Peyer's patch (tissue), 4 donors: ENCODE measurements around the gene RIPPLY1.

Source experiments
- POLR2A ChIP-seq, 2 donors: fragments of 450-650 bp; IDR thresholded peaks; one replicate each; pipeline ENCODE4 v1.5.1; 2017; ENCODE audit warnings: antibody characterized with exemption in 2 of 2, mild to moderate bottlenecking in 2 of 2, moderate library complexity in 2 of 2
- TF ChIP-seq, protein P1 (sequence below), 6 experiments: fragments of 450-650 bp in 4 of 6; fragments of 200-600 bp in 2 of 6; sonication (generic) in 1 of 6; IDR thresholded peaks; one replicate each; pipeline ENCODE4 v1.5.1; 2017 to 2019; ENCODE audit warnings: antibody characterized with exemption in 6 of 6, mild to moderate bottlenecking in 3 of 6, moderate library complexity in 1 of 6

DNA sequence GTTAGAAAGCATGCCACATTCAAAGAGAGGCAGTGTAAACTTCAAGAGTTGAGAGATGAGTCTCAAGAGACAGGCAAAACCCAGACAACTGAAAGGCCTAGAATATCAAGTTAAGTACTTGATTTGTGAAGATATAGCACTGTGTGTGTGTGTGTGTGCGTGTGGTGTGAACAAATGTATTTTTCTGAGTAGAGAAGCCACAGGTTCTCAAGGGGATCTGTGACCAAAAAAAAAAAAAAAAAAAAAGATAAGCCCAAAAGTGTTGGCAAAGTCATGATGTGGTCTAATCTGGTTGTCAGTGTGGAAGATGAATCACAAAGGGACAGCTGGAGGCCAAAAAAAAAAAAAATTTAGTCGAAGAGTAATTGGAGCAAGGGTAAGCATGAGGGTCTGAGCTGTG is 3.9 kb downstream of the RIPPLY1 start:
- TF ChIP-seq, protein P1, sequence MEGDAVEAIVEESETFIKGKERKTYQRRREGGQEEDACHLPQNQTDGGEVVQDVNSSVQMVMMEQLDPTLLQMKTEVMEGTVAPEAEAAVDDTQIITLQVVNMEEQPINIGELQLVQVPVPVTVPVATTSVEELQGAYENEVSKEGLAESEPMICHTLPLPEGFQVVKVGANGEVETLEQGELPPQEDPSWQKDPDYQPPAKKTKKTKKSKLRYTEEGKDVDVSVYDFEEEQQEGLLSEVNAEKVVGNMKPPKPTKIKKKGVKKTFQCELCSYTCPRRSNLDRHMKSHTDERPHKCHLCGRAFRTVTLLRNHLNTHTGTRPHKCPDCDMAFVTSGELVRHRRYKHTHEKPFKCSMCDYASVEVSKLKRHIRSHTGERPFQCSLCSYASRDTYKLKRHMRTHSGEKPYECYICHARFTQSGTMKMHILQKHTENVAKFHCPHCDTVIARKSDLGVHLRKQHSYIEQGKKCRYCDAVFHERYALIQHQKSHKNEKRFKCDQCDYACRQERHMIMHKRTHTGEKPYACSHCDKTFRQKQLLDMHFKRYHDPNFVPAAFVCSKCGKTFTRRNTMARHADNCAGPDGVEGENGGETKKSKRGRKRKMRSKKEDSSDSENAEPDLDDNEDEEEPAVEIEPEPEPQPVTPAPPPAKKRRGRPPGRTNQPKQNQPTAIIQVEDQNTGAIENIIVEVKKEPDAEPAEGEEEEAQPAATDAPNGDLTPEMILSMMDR (IDR thresholded peaks at IDR 0.05): no peak
- TF ChIP-seq POLR2A (IDR thresholded peaks at IDR 0.05): no peak
